Adipocyte (in vitro differentiated cells): ENCODE results near the gene ATP8B1.
A peak's percentile ranks its signal among the peaks of the same experiment; 100 is the strongest.

Experiments used
- DNase-seq: peaks from one replicate; pipeline ENCODE4 v3.0.0-alpha.2; 2015; ENCODE audit warnings: low read depth
- H3K27me3 ChIP-seq: replicated peaks from 2 replicates; pipeline ENCODE4 v1.7.0; 2013; ENCODE audit warnings: mild to moderate bottlenecking, low read length, moderate library complexity; ENCODE audit not compliant: control insufficient read depth, insufficient read depth
- H3K36me3 ChIP-seq: 2 replicates; pipeline ENCODE4 v1.7.0; 2013; ENCODE audit warnings: low read length, mild to moderate bottlenecking, moderate library complexity; ENCODE audit not compliant: control insufficient read depth, insufficient read depth, severe bottlenecking
- H3K4me1 ChIP-seq: 2 replicates; pipeline ENCODE4 v1.7.0; 2013; ENCODE audit warnings: mild to moderate bottlenecking, low read length, moderate library complexity; ENCODE audit not compliant: control insufficient read depth, insufficient read depth
- H3K4me3 ChIP-seq: 2 replicates; pipeline ENCODE4 v1.7.0; 2013; ENCODE audit warnings: mild to moderate bottlenecking, low read length, moderate library complexity
- H3K9ac ChIP-seq: 2 replicates; pipeline ENCODE4 v1.7.0; 2013; ENCODE audit warnings: mild to moderate bottlenecking, low read length, moderate library complexity
- H3K9me3 ChIP-seq: 2 replicates; pipeline ENCODE4 v1.7.0; 2013; ENCODE audit warnings: mild to moderate bottlenecking, low read length, moderate library complexity; ENCODE audit not compliant: control insufficient read depth

Gene ATP8B1

DNA sequence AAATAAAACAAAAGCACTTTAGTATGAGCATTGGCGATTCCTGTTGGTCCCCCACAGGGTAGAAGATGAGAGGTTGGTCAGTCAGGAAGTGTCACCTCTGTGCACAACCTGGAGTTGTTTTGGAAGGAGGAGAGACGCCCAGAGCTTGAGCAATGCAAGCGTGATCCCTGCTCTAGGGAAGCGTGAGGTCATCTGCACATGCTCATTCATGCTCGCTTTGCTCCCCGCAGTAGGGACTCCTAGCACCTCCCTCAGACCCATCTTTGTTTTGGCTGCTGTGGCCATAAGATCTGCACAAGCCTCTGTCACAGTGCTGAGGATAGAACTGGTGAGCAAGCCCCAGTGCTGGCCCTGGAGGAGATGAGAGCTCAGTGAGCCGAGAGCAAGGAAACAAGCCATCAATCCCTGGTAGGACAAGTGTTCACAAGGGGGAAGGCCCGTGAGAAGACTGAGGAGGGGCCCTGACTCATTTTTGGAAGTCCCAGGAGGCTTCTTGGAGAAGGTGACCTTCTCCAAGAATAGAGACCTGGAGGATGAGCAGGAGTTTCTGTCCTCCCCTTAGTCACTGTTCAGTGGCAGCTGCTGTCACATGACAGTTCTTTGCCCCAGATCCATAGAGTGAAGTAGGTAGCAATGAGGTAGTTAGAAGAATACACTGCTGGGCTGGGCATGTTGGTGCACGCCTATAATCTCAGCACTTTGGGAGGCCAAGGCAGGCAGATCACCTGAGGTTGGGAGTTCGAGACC, 13.3 kb upstream of the ATP8B1 start:
- H3K4me3 ChIP-seq: no peak overlapping the region

DNA sequence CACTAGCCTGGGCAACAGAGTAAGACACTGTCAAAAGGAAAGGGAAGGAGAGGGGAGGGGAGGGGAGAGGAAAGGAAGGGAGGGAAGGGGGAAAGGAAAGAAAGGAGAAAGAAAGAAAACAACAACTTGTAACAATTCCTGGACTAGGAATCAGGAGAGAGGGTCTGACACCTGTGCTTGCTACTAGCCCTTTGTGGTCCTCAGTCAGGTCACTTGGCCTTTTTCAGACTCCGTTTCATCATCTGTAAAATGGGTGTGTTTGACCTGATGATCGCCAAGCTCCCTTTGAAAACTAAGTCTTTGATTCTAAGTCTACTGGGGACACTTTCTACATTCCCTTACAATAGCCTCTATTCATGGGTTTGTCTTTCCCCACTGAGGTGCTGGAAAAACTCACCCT, 11.4 kb upstream of the ATP8B1 start:
- H3K9me3 ChIP-seq: peaks cover 8% of the 10 kb centered on the region
- H3K27me3 ChIP-seq: no peaks in the 10 kb centered on the region
- H3K9ac ChIP-seq: no peak overlapping the region
- no peak for DNase-seq
- H3K4me3 ChIP-seq: no peak overlapping the region
- peaks cover 7% of the 10 kb centered on the region for H3K4me1 ChIP-seq
- no peaks in the 10 kb centered on the region for H3K36me3 ChIP-seq

More for the DNA sequence above, 13.3 kb upstream of the ATP8B1 start:
- Histone ChIP-seq H3K9me3 (peaks cover 8% of the 10 kb centered on the region), H3K27me3 (no peaks in the 10 kb centered on the region), H3K36me3 (no peaks in the 10 kb centered on the region), H3K4me1 (peaks cover 9% of the 10 kb centered on the region), H3K9ac (no peak overlapping the region)
- DNase-seq: no peak

DNA sequence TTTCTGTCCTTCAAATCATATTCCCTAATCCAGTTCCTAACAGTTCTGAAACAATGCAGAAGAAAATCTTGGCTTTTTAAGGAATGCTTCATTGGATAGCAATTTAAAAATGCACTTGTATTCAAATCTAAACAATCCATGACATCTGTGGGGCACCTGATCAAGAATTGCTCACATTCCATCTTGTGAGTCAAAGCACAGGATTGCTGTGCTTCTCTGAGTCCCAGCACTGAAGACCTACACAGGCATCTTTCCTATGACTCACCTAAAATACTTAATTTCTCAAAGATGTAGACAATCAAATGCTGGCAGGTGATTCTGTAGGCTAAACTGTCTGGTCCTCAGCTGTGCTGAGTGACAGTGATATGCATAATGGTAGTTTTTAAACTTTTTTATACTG, 10.1 kb upstream of the ATP8B1 start:
- Histone ChIP-seq H3K9me3 (peaks cover 8% of the 10 kb centered on the region), H3K27me3 (no peaks in the 10 kb centered on the region), H3K4me1 (peaks cover 19% of the 10 kb centered on the region), H3K4me3 (no peak overlapping the region), H3K36me3 (no peaks in the 10 kb centered on the region), H3K9ac (no peak overlapping the region)
- DNase-seq: peak; percentile 64

DNA sequence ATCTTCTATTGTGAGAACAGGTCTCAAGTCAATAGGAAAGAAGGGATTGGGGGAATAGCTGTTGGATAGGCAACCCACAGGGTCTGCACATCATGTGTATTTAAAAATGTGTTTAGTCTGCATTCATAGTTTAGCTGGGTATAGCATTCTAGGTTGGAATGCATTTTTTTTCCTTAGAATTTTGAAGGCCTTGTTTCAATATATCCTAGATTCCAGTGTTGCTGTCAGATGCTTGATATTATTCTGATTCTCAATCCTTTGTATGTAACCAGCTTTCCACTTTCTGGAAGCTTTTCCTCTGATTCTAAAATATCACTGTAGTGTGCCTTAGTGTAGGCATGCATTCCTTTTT, 9.0 kb upstream of the ATP8B1 start:
- Histone ChIP-seq H3K36me3 (no peaks in the 10 kb centered on the region), H3K27me3 (no peaks in the 10 kb centered on the region), H3K9ac (no peak overlapping the region), H3K4me3 (no peak overlapping the region), H3K9me3 (peaks cover 8% of the 10 kb centered on the region), H3K4me1 (peaks cover 31% of the 10 kb centered on the region)
- DNase-seq: no peak

DNA sequence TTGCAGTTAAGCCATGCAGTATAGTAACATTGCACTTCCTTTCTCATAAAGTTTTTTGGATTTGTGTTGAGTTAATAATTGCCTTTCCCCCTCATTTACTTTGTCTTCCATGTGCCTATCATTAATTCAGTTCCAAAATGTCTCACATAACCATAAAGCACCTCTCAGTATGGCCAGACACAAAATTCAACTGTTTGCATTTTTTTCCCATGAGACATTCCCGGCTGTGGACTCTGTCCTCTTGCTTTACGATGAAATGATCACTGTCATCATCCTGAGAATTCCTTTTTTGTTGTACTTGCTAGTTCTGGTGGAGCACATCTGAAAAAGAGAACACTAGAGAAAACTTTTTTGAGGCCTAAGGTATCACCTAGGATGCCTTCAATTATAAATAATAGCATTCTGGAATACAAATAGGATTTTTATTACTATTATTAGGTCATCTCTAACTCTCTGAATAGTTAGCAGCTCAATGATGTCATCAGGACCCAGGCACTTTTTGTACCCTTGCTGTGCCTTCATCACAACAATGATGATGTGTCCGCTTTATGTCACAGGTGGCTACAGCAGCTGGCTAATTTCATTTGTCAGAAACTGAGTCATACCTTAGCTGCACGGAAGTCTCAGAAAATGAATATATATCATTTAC, 8.5 kb upstream of the ATP8B1 start:
- peaks cover 8% of the 10 kb centered on the region for H3K9me3 ChIP-seq
- no peak overlapping the region for H3K9ac ChIP-seq
- no peaks in the 10 kb centered on the region for H3K27me3 ChIP-seq
- no peak for DNase-seq
- H3K4me3 ChIP-seq: no peak overlapping the region
- peaks cover 35% of the 10 kb centered on the region for H3K4me1 ChIP-seq
- H3K36me3 ChIP-seq: no peaks in the 10 kb centered on the region

DNA sequence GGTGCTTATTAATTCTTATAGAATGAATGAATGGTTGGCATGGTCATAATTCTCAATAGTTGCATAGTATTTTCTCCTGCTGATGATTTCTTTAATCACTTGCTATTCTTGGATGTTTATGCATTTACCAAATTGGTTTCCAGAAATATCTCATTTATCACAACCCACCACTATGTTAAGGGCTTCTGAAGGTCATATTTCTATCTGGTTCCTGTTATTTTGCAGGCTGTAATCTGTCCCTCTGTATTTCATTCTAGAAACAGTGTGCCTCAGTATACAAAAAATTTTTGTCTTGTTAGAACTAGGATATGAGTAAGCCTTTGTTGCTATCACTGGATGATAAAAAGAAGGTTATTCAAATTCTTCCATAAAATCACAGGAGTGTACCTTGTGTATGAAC, 6.1 kb upstream of the ATP8B1 start:
- Histone ChIP-seq H3K4me1 (peaks cover 40% of the 10 kb centered on the region), H3K4me3 (no peak overlapping the region), H3K27me3 (no peaks in the 10 kb centered on the region), H3K9ac (no peak overlapping the region), H3K9me3 (peaks cover 8% of the 10 kb centered on the region), H3K36me3 (no peaks in the 10 kb centered on the region)
- DNase-seq: no peak

DNA sequence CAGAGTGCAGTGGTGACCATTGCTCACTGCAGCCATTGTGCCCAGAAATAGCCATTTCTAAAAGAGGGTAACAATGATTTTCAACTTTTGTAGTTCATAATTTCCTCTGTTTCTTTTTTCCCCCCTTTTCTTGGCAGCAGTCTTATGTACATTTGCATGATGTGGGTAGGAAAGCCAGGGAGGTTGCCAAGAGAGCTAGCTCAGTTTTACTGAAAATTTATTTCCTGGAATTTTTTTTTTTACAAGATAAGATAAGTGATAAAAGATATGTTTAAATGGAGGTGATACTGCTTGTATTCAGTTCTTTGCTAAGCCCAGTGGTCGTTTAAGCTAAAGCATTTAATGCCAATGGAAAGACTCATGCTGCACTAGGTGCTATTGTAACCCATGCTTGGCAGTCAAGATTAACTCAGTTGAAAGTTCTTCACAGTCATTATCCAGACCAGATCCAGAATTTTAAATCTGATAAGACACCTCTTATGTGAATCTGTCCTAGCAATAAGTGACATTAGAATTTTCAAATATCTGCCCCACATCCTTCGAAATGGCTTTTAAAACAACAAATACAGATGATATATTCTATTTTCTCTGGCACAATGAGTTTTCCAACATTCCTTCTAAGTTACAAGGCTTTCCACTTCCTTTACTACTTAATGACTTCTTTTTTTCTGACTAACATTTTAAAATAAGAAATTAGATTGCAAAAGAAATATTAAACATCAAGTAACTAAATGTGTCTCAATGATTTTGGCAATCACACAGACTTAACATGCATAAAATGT, 4.4 kb upstream of the ATP8B1 start:
- Histone ChIP-seq H3K9me3 (peaks cover 8% of the 10 kb centered on the region), H3K27me3 (no peaks in the 10 kb centered on the region), H3K4me1 (peaks cover 40% of the 10 kb centered on the region), H3K4me3 (peak overlapping the region; percentile 69), H3K9ac (peak overlapping the region; percentile 82), H3K36me3 (no peaks in the 10 kb centered on the region)
- DNase-seq: peak; percentile 50

DNA sequence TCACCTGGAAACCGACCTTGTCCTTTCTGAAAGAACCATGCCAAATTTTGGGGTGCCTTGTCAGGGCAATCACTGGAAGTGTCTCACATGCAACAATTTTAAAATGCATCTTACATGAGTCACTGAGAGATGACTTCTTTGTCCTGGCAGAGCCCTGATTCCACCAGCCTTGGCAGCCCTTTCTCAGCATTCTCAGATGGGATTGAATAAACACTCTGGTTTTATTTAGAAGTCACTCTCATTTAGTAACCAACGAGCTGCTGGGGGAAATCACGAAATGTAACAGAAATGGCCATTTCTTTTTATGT, 3.8 kb upstream of the ATP8B1 start:
- peaks cover 4% of the 10 kb centered on the region for H3K9me3 ChIP-seq
- H3K9ac ChIP-seq: peak overlapping the region; percentile 82
- H3K27me3 ChIP-seq: no peaks in the 10 kb centered on the region
- H3K4me3 ChIP-seq: peak overlapping the region; percentile 69
- peak; percentile 76 for DNase-seq
- no peaks in the 10 kb centered on the region for H3K36me3 ChIP-seq
- H3K4me1 ChIP-seq: peaks cover 43% of the 10 kb centered on the region

DNA sequence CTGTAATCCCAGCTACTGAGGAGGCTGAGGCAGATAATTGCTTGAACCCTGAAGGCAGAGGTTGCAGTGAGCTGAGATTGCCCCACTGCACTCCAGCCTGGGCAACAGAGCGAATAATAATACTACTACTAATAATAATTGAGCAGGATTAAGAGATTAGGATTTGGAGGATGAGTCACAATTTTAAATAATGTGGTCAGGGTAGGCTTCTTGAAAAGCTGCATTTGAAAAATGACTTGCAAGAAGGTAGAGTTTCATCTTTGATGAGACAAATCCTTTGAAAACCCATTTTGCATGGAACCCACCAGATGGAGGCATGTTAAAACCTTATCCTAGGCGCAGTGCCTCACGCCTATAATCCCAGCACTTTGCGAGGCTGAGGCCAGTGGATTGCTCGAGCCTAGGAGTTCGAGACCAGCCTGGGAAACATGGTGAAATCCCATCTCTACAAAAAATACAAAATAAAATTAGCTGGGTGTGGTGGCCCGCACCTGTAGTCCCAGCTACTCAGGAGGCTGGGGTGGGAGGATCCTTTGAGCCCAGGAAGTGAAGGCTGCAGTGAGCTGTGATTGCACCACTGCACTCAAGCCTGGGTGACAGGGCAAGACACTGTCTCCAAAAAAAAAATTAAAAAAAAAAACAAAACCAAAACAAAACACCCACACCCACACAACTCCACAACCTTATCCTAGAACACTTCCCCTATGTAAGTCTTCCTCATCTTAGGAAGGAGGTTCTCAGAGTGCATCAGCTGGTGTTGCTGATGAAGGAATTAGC, 3.3 kb upstream of the ATP8B1 start:
- no peaks in the 10 kb centered on the region for H3K36me3 ChIP-seq
- H3K27me3 ChIP-seq: no peaks in the 10 kb centered on the region
- peaks cover 45% of the 10 kb centered on the region for H3K4me1 ChIP-seq
- DNase-seq: no peak
- no peaks in the 10 kb centered on the region for H3K9me3 ChIP-seq
- peak overlapping the region; percentile 82 for H3K9ac ChIP-seq
- H3K4me3 ChIP-seq: peak overlapping the region; percentile 60

DNA sequence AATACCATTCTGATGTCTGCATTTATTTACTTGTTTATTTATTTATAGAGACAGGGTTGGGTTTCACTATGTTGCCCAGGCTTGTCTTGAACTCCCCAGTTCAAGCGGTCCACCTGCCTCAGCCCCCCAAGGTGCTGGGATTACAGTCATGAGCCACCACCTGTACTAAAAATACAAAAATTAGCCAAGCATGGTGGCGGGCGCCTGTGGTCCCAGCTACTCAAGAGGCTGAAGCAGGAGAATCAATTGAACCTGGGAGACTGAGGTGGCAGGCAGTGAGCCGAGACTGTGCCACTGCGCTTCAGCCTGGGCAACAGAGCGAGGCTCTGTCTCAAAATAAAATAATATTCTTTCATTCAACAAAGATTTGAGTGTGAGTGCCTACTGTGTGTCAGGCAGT, 2.0 kb upstream of the ATP8B1 start:
- Histone ChIP-seq H3K4me1 (peaks cover 50% of the 10 kb centered on the region), H3K27me3 (no peaks in the 10 kb centered on the region), H3K9ac (no peak overlapping the region), H3K9me3 (no peaks in the 10 kb centered on the region), H3K4me3 (no peak overlapping the region), H3K36me3 (no peaks in the 10 kb centered on the region)
- DNase-seq: no peak

DNA sequence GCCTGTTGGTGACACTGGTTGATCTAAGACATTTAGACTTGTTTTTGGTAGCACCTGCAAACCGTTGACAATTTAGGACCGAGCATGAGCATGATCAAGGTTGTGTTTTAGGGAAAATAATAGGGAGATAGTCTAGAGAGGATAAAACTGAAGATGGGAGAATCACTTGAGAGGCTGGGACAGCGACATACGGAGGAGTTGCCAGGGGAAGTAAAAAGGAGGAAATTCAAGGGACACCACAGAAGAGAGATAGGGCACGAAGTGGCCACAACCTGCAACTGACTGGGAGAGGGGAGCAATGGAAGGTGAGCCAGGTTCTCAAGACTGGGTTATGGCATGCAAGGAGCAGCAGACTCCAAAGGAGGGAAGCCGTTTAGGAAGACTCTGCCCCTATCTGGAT, 1.4 kb upstream of the ATP8B1 start:
- Histone ChIP-seq H3K9ac (no peak overlapping the region), H3K36me3 (no peaks in the 10 kb centered on the region), H3K4me1 (peaks cover 48% of the 10 kb centered on the region), H3K4me3 (no peak overlapping the region), H3K27me3 (no peaks in the 10 kb centered on the region), H3K9me3 (no peaks in the 10 kb centered on the region)
- no peak for DNase-seq
